K562 (cell line): Measurements from ENCODE around the gene GPR180. TPM values are rescaled to one million over a fixed set of nuclear protein-coding genes. Genes with fewer than 3 reads are reported as not detected.

Source experiments
- ATAC-seq: fragments of 200-7000 bp; cut with Tn5 transposase; 3 replicates; pipeline ENCODE4 v1.9.1; 2020; ENCODE audit warnings: moderate library complexity
- BruUV-seq: library from RNA; stranded (reverse); fragments of 400-500 nt; replicated peaks from 2 replicates; lab custom pipeline; 2021; lab: Mats Ljungman, UMichigan
- CTCF ChIA-PET: fragments of 300-600 bp; formaldehyde crosslinking; extraction: SDS; loops from one replicate; lab custom pipeline; 2021; ENCODE audit warnings: low intra/inter-chr PET ratio; lab: Yijun Ruan, JAX
- POLR2A ChIA-PET: fragments of 300-600, 350-650 bp; sonication (Branson Sonifier 250); formaldehyde crosslinking; extraction: SDS; loops from one replicate; lab custom pipeline; 2021; ENCODE audit warnings: antibody characterized with exemption, inconsistent platforms; lab: Yijun Ruan, JAX
- DNase-seq, 4 experiments: peaks; one replicate each; pipeline versions ENCODE4 v3.0.0 to v3.0.0-alpha.2; 2011 to 2018; ENCODE audit warnings: low spot score in 3 of 4, mixed read lengths in 3 of 4; ENCODE audit errors: extremely low read depth in 1 of 4
- FAIRE-seq: peaks from 2 replicates; lab custom pipeline; 2011; peaks lifted over from hg19 to GRCh38; lab: Jason Lieb, UNC
- H2AFZ ChIP-seq: 2 replicates; pipeline ENCODE4 v1.6.0; 2011; ENCODE audit warnings: low read depth, low read length, control low read depth, inconsistent platforms
- H3K27ac ChIP-seq: fragments of 200-600 bp; 3 replicates; pipeline ENCODE4 v1.8.0; 2011; ENCODE audit warnings: low read depth, mild to moderate bottlenecking, control low read depth, inconsistent platforms, low read length, moderate library complexity, mixed read lengths; ENCODE audit errors: extremely low read depth
- H3K27me3 ChIP-seq, 2 experiments: fragments of 300-600 bp in 1 of 2; 2 replicates in 1 of 2; 3 replicates in 1 of 2; pipeline versions ENCODE4 v1.6.0 to v1.8.0; 2011; ENCODE audit warnings: inconsistent platforms in 2 of 2, low read length in 2 of 2, mild to moderate bottlenecking in 1 of 2, mixed read lengths in 1 of 2, moderate library complexity in 1 of 2; ENCODE audit not compliant: control insufficient read depth in 2 of 2, insufficient read depth in 2 of 2
- H3K36me3 ChIP-seq: fragments of 300-600 bp; 3 replicates; pipeline ENCODE4 v1.8.0; 2011; ENCODE audit warnings: mild to moderate bottlenecking, low read length, inconsistent platforms; ENCODE audit not compliant: control insufficient read depth, insufficient read depth
- H3K4me1 ChIP-seq, 2 experiments: fragments of 200-600 bp in 1 of 2; replicated peaks in 1 of 2; 2 replicates in 1 of 2; 3 replicates in 1 of 2; pipeline versions ENCODE4 v1.5.1 to v1.8.0; 2011; ENCODE audit warnings: inconsistent platforms in 2 of 2, low read length in 2 of 2, mild to moderate bottlenecking in 1 of 2, mixed read lengths in 1 of 2, moderate library complexity in 1 of 2; ENCODE audit not compliant: control insufficient read depth in 2 of 2, insufficient read depth in 2 of 2
- H3K4me2 ChIP-seq: 2 replicates; pipeline ENCODE4 v1.6.1; 2011; ENCODE audit warnings: low read length, control low read depth, inconsistent platforms, mixed read lengths; ENCODE audit not compliant: insufficient read depth
- H3K4me3 ChIP-seq: fragments of 200-600 bp; sonication (generic), shearing (Covaris generic); 2 replicates; pipeline ENCODE4 v1.5.1; 2016; ENCODE audit warnings: control low read depth, inconsistent platforms
- H3K79me2 ChIP-seq: fragments of 200-600 bp; 3 replicates; pipeline ENCODE4 v1.8.0; 2011; ENCODE audit warnings: low read length, inconsistent platforms; ENCODE audit not compliant: control insufficient read depth, insufficient read depth
- H3K9ac ChIP-seq, 2 experiments: 2 replicates each; pipeline versions ENCODE4 v1.6.0 to v1.6.1; 2011; ENCODE audit warnings: low read depth in 2 of 2, low read length in 2 of 2, control low read depth in 1 of 2, inconsistent platforms in 1 of 2, mild to moderate bottlenecking in 1 of 2, mixed read lengths in 1 of 2; ENCODE audit not compliant: insufficient read depth in 1 of 2
- H3K9me1 ChIP-seq: one replicate; pipeline ENCODE4 v1.6.0; 2011; ENCODE audit warnings: inconsistent platforms, mild to moderate bottlenecking, low read length, moderate library complexity; ENCODE audit not compliant: control insufficient read depth, insufficient read depth
- H3K9me3 ChIP-seq: replicated peaks from 2 replicates; pipeline ENCODE4 v1.5.1; 2011; ENCODE audit warnings: low read depth, low read length, inconsistent platforms; ENCODE audit not compliant: control insufficient read depth, insufficient read depth
- H4K20me1 ChIP-seq: replicated peaks from 2 replicates; pipeline ENCODE4 v1.6.1; 2011; ENCODE audit warnings: low read length, inconsistent platforms, mixed read lengths; ENCODE audit not compliant: control insufficient read depth, insufficient read depth
- E2F1 ChIP-seq: sonication (generic); formaldehyde crosslinking; IDR thresholded peaks from 2 replicates; pipeline ENCODE4 v1.8.1; 2023; ENCODE audit warnings: mild to moderate bottlenecking, missing genetic modification reagents, moderate library complexity
- KDM4B ChIP-seq, 2 experiments: fragments of 450-650 bp in 1 of 2; sonication (generic) in 1 of 2; IDR thresholded peaks; 2 replicates each; pipeline ENCODE4 v1.6.1; 2016 to 2017; ENCODE audit warnings: borderline replicate concordance in 2 of 2, antibody characterized with exemption in 1 of 2, low read depth in 1 of 2, mild to moderate bottlenecking in 1 of 2
- YY1 ChIP-seq, 3 experiments: IDR thresholded peaks; 2 replicates each; pipeline ENCODE4 v1.6.1; 2011; ENCODE audit warnings: low read length in 2 of 3, mild to moderate bottlenecking in 2 of 3, moderate library complexity in 2 of 3, borderline replicate concordance in 1 of 3, control low read depth in 1 of 3, low read depth in 1 of 3; ENCODE audit not compliant: insufficient read depth in 3 of 3, insufficient replicate concordance in 2 of 3, control insufficient read depth in 1 of 3, insufficient read length in 1 of 3; ENCODE audit errors: extremely low read depth in 1 of 3
- ZNF24 ChIP-seq: fragments of 450-650 bp; IDR thresholded peaks from 2 replicates; pipeline ENCODE4 v1.6.1; 2016
- ZNF830 ChIP-seq: fragments of 250-450 bp; sonication (Bioruptor Pico); IDR thresholded peaks from 2 replicates; pipeline ENCODE4 v1.5.0; 2021; ENCODE audit warnings: mild to moderate bottlenecking
- WGBS: fragments of 100-300 bp; shearing (Covaris generic); methylation state at CpG from one replicate; pipeline ENCODE4 v1.1.6; 2016; ENCODE audit warnings: low coverage, mixed read lengths; ENCODE audit not compliant: insufficient coverage; ENCODE audit errors: missing lambda C conversion rate; 5-methylcytosine and 5-hydroxymethylcytosine counted together
- in situ Hi-C: fragments of 300-500 bp; cut with MboI; formaldehyde crosslinking; loops from 4 replicates; pipeline ENCODE4 v1.15.0; 2018; ENCODE audit warnings: inconsistent platforms, mixed read lengths
- intact Hi-C: fragments of 100-400 bp; cut with micrococcal nuclease; formaldehyde crosslinking; loops from 2 replicates; pipeline ENCODE4 v1.14.2; 2022
- polyA plus RNA-seq, 8 experiments: library from polyadenylated mRNA; depleted of rRNA in 4 of 8; stranded (reverse) in 5 of 8; unstranded in 3 of 8; fragments of >200 nt; fragmentation: Nextera tagmentation in 2 of 8; fragmentation: Illumina TruSeq in 1 of 8; extraction: Ambion mirVana in 2 of 8; extraction: Trizol in 1 of 8; gene quantifications; 2 replicates each; pipeline versions ENCODE4 v1.2.1 to v1.2.3, GENCODE V29; 2011 to 2014; ENCODE audit warnings: inconsistent platforms in 1 of 8, missing spikeins in 1 of 8
- total RNA-seq, 7 experiments: library from RNA; depleted of rRNA in 6 of 7; stranded (reverse); fragments of >200 nt in 6 of 7; fragmentation: Illumina TruSeq in 2 of 7; extraction: Trizol in 2 of 7; gene quantifications; 2 replicates each; pipeline versions ENCODE4 v1.2.1 to v1.2.3, GENCODE V29; 2011 to 2021; ENCODE audit warnings: low replicate concordance in 1 of 7

GPR180 gene
- total and polyA plus RNA-seq, 9 of the 15 experiments (the other 6 are each of a cell fraction or from before 2014, with no cell fraction given) = 0.77 to 4.1 (median 1.8) TPM

- H3K4me2 ChIP-seq = no peak overlapping the region
- 14% methylated on average over 2 of the region's 2 CpGs for WGBS
- in situ Hi-C loops (no loop called here), intact Hi-C loops (no loop called here)
- no peak overlapping the region for H2AFZ ChIP-seq
- no peaks in the 10 kb centered on the region for H3K9me1 ChIP-seq
- H3K4me1 ChIP-seq = peaks cover 0 to 3% of the 10 kb centered on the region in 2 experiments; a peak in 2 of 5 replicates
- DNase-seq = no peak
- H3K27me3 ChIP-seq = no peaks in the 10 kb centered on the region
- POLR2A ChIA-PET = interaction anchor here (1.7 kb wide), 1 partner anchor 11 kb away, joined by 4 read pairs; no protein-coding TSS in a partner anchor
- no peak overlapping the region for H3K4me3 ChIP-seq
- TF ChIP-seq E2F1 (CRISPR knock-in tag) (no peak), KDM4B (IDR thresholded peaks at IDR 0.05; ENCODE audit: borderline replicate concordance in 2 of 2, low read depth in 1 of 2) (no peak), YY1 (IDR thresholded peaks at IDR 0.05; ENCODE audit: borderline replicate concordance in 1 of 3, control insufficient read depth in 1 of 3, extremely low read depth in 1 of 3, insufficient read depth in 3 of 3, insufficient read length in 1 of 3, insufficient replicate concordance in 2 of 3, low read depth in 1 of 3, low read length in 2 of 3) (no peak), ZNF830 (CRISPR knock-in tag) (no peak), ZNF24 (peak; percentile 79)
- H4K20me1 ChIP-seq = no peaks in the 10 kb centered on the region
- CTCF ChIA-PET = no interaction called here
- no peaks in the 10 kb centered on the region for H3K79me2 ChIP-seq
- no peaks in the 10 kb centered on the region for H3K9me3 ChIP-seq
- no peaks in the 10 kb centered on the region for H3K36me3 ChIP-seq
- no peak for ATAC-seq
- H3K9ac ChIP-seq = no peak overlapping the region
- no TSS peak for BruUV-seq
- H3K27ac ChIP-seq = no peak overlapping the region
- no peak for FAIRE-seq
Measured at GRCh38 chr13:94682229-94682628, 80.6 kb downstream of the GPR180 start.
